ENCODE results near the gene APMAP.

- TF ChIP-seq CTCF (IDR thresholded peaks at IDR 0.05 in 2 of 3, conservative IDR thresholded peaks at IDR 0.05 in 1 of 3; ENCODE audit: insufficient read depth in 2 of 3, low read depth in 1 of 3, low read length in 3 of 3) (no peak), NFE2L1 (tag; IDR thresholded peaks at IDR 0.05; ENCODE audit: borderline replicate concordance, low read depth) (no peak), MLLT1 (IDR thresholded peaks at IDR 0.05) (no peak), ZBTB8A (IDR thresholded peaks at IDR 0.05; ENCODE audit: partially characterized antibody) (no peak), ATF3 (IDR thresholded peaks at IDR 0.05) (no peak), ATF3 (CRISPR knock-in tag; conservative IDR thresholded peaks at IDR 0.05) (no peak), RFX5 (IDR thresholded peaks at IDR 0.05; ENCODE audit: low read depth, low read length) (no peak), USF1 (CRISPR knock-in tag; IDR thresholded peaks at IDR 0.05) (no peak), REST (IDR thresholded peaks at IDR 0.05; ENCODE audit: borderline replicate concordance) (no peak), REST (CRISPR knock-in tag; IDR thresholded peaks at IDR 0.05; ENCODE audit: low read depth) (no peak), NR2C1 (IDR thresholded peaks at IDR 0.05) (no peak), NR2C1 (tag; IDR thresholded peaks at IDR 0.05) (no peak), ETV5 (CRISPR knock-in tag; IDR thresholded peaks at IDR 0.05; ENCODE audit: low read depth) (no peak)
Measured at GRCh38 chr20:24953209-24953575, 39.4 kb downstream of the APMAP start.

Measured in K562 (cell line).